Measurements from ENCODE around the gene SLC5A10.
"Not testable (repeated sequence)": the region's sequence is repeated elsewhere in the genome, so short reads cannot be mapped to it uniquely, and the experiment has no call there.

SLC5A10 gene

GRCh38 chr17:18947866-18948265 lies 4.1 kb upstream of the SLC5A10 start:
- DNase-seq (ENCODE audit: low read depth) = no peak

- no peak for DNase-seq (ENCODE audit: low read depth)
Observed at GRCh38 chr17:18948476-18949006, 3.4 kb upstream of the SLC5A10 start.

GRCh38 chr17:18949566-18949965 lies 2.4 kb upstream of the SLC5A10 start:
- DNase-seq (ENCODE audit: low read depth) = peak; percentile 75

GRCh38 chr17:18950346-18950745 lies 1.6 kb upstream of the SLC5A10 start:
- no peak for DNase-seq (ENCODE audit: low read depth)

GRCh38 chr17:18950944-18951905 lies 740 bp upstream of the SLC5A10 start:
- DNase-seq (ENCODE audit: low read depth) = no peak

- DNase-seq (ENCODE audit: low read depth) = no peak
Observed at GRCh38 chr17:18953231-18953728, 1.3 kb downstream of the SLC5A10 start.

GRCh38 chr17:18954321-18954720 lies 2.4 kb downstream of the SLC5A10 start:
- no peak for DNase-seq (ENCODE audit: low read depth)

GRCh38 chr17:18955009-18955408 lies 3.0 kb downstream of the SLC5A10 start:
- no peak for DNase-seq (ENCODE audit: low read depth)

- not testable (repeated sequence) for DNase-seq (ENCODE audit: low read depth)
Observed at GRCh38 chr17:18956021-18956420, 4.1 kb downstream of the SLC5A10 start.

- DNase-seq (ENCODE audit: low read depth) = no peak
Observed at GRCh38 chr17:18956581-18956980, 4.6 kb downstream of the SLC5A10 start.

- no peak for DNase-seq (ENCODE audit: low read depth)
Observed at GRCh38 chr17:18957831-18958230, 5.9 kb downstream of the SLC5A10 start.

- no peak for DNase-seq (ENCODE audit: low read depth)
Observed at GRCh38 chr17:18958611-18959010, 6.6 kb downstream of the SLC5A10 start.

- DNase-seq (ENCODE audit: low read depth) = no peak
Observed at GRCh38 chr17:18959071-18959844, 7.3 kb downstream of the SLC5A10 start.

- no peak for DNase-seq (ENCODE audit: low read depth)
Observed at GRCh38 chr17:18959845-18960240, 7.9 kb downstream of the SLC5A10 start.

GRCh38 chr17:18960241-18960665 lies 8.3 kb downstream of the SLC5A10 start:
- no peak for DNase-seq (ENCODE audit: low read depth)

- peak; percentile 46 for DNase-seq (ENCODE audit: low read depth)
Observed at GRCh38 chr17:18960803-18961511, 9.0 kb downstream of the SLC5A10 start.

GRCh38 chr17:18961634-18962493 lies 9.9 kb downstream of the SLC5A10 start:
- DNase-seq (ENCODE audit: low read depth) = peak; percentile 60

- no peak for DNase-seq (ENCODE audit: low read depth)
Observed at GRCh38 chr17:18962494-18962815, 10.5 kb downstream of the SLC5A10 start.

- no peak for DNase-seq (ENCODE audit: low read depth)
Observed at GRCh38 chr17:18963126-18964017, 11.4 kb downstream of the SLC5A10 start.

- no peak for DNase-seq (ENCODE audit: low read depth)
Observed at GRCh38 chr17:18964018-18964351, 12.0 kb downstream of the SLC5A10 start.
